ENCODE data around the gene EEPD1.
"Not testable (repeated sequence)": the region's sequence is repeated elsewhere in the genome, so short reads cannot be mapped to it uniquely, and the experiment has no call there.

Gene EEPD1

GRCh38 chr7:36245684-36246299 is 92.7 kb downstream of the EEPD1 start:
- no peak overlapping the region for H3K4me3 ChIP-seq (ENCODE audit: low read length)
- no peak for TF ChIP-seq ZNF274 (IDR thresholded peaks at IDR 0.05; ENCODE audit: low read depth, low read length)

GRCh38 chr7:36249091-36249490 is 96.0 kb downstream of the EEPD1 start:
- TF ChIP-seq ZNF274 (IDR thresholded peaks at IDR 0.05; ENCODE audit: low read depth, low read length), result no peak
- H3K4me3 ChIP-seq (ENCODE audit: low read length), result no peak overlapping the region

GRCh38 chr7:36253699-36254098 is 100.6 kb downstream of the EEPD1 start:
- TF ChIP-seq ZNF274 (IDR thresholded peaks at IDR 0.05; ENCODE audit: low read depth, low read length), result no peak
- no peak overlapping the region for H3K4me3 ChIP-seq (ENCODE audit: low read length)

GRCh38 chr7:36258510-36259259 is 105.6 kb downstream of the EEPD1 start:
- not testable (repeated sequence) for H3K4me3 ChIP-seq (ENCODE audit: low read length)

- TF ChIP-seq ZNF274 (IDR thresholded peaks at IDR 0.05; ENCODE audit: low read depth, low read length), result no peak
- no peak overlapping the region for H3K4me3 ChIP-seq (ENCODE audit: low read length)
Observed at GRCh38 chr7:36260481-36260880, 107.4 kb downstream of the EEPD1 start.

GRCh38 chr7:36261019-36261754 is 108.1 kb downstream of the EEPD1 start:
- TF ChIP-seq ZNF274 (IDR thresholded peaks at IDR 0.05; ENCODE audit: low read depth, low read length), result no peak
- no peak overlapping the region for H3K4me3 ChIP-seq (ENCODE audit: low read length)

- no peak overlapping the region for H3K4me3 ChIP-seq (ENCODE audit: low read length)
- no peak for TF ChIP-seq ZNF274 (IDR thresholded peaks at IDR 0.05; ENCODE audit: low read depth, low read length)
Observed at GRCh38 chr7:36262309-36263094, 109.4 kb downstream of the EEPD1 start.

GRCh38 chr7:36263095-36263484 is 110.0 kb downstream of the EEPD1 start:
- no peak for TF ChIP-seq ZNF274 (IDR thresholded peaks at IDR 0.05; ENCODE audit: low read depth, low read length)
- H3K4me3 ChIP-seq (ENCODE audit: low read length), result no peak overlapping the region

- H3K4me3 ChIP-seq (ENCODE audit: low read length), result no peak overlapping the region
- no peak for TF ChIP-seq ZNF274 (IDR thresholded peaks at IDR 0.05; ENCODE audit: low read depth, low read length)
Observed at GRCh38 chr7:36264123-36264801, 111.2 kb downstream of the EEPD1 start.

GRCh38 chr7:36264913-36265516 is 112.0 kb downstream of the EEPD1 start:
- no peak for TF ChIP-seq ZNF274 (IDR thresholded peaks at IDR 0.05; ENCODE audit: low read depth, low read length)
- H3K4me3 ChIP-seq (ENCODE audit: low read length), result no peak overlapping the region

GRCh38 chr7:36265680-36266079 is 112.6 kb downstream of the EEPD1 start:
- no peak overlapping the region for H3K4me3 ChIP-seq (ENCODE audit: low read length)
- TF ChIP-seq ZNF274 (IDR thresholded peaks at IDR 0.05; ENCODE audit: low read depth, low read length), result no peak

- no peak overlapping the region for H3K4me3 ChIP-seq (ENCODE audit: low read length)
- no peak for TF ChIP-seq ZNF274 (IDR thresholded peaks at IDR 0.05; ENCODE audit: low read depth, low read length)
Observed at GRCh38 chr7:36266190-36266589, 113.1 kb downstream of the EEPD1 start.

GRCh38 chr7:36266683-36267082 is 113.6 kb downstream of the EEPD1 start:
- no peak for TF ChIP-seq ZNF274 (IDR thresholded peaks at IDR 0.05; ENCODE audit: low read depth, low read length)
- H3K4me3 ChIP-seq (ENCODE audit: low read length), result no peak overlapping the region

All from GM08714 (cell line).